ENCODE results near the gene GPR179.

Gene GPR179

DNA sequence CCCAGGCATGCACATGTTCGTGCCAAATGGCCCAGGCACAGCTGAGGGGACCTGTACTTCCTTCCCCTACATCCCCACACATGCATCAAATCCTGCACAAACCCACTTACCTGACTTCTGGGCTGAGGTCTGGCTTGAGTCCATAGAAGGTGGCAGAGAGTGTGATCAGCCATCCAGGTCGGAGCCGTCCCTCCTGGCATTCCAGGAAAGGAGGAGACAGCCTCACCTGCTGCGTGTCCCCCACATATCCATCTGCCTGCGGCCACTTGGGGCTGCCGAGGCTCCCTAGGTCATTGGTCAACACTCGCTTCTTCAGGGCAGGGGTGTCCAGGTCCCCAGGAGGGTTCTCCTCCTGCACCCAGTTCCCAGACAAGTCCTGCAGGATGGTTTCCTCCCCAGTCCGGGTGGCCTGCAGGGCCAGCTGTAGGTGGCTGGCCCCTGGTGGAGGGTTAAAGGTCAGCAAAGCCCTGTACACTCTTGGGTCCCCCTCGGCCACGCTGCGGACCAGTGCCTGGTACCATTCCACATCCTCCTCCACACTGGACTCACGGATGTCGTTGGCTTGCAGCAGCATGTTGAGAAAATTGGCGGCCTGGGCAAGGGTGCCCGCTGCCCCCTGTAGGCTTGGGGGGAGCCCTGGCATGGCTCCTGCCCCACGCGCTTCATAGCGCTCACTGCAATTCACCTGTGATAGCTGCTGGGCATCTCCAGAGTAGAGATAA is 709 bp downstream of the GPR179 start:
- no peak for DNase-seq

GRCh38 chr17:38341035-38341721 is 2.6 kb downstream of the GPR179 start:
- DNase-seq: no peak

- DNase-seq: no peak
Measured at GRCh38 chr17:38339891-38340290, 3.9 kb downstream of the GPR179 start.

DNA sequence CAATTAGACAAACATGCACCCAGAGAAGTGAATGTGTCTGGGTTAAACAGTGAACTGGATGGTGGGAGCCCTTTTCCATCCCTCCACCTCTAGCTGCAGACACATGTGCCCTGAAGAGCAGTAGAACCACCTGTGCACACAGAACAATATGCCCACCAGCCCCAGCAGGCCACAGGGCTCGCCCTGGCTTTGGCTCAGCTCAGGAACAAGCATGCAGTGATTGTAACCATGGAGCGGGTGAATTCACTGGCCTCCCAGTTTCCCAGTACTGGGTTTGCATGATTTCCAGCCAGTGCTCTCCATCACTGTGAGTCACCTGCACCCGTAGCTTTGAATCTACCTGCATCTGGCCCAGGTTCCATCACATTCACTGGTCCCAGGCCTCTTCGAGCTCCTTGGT is 5.2 kb downstream of the GPR179 start:
- no peak for DNase-seq

GRCh38 chr17:38338053-38338452 is 5.7 kb downstream of the GPR179 start:
- no peak for DNase-seq

DNA sequence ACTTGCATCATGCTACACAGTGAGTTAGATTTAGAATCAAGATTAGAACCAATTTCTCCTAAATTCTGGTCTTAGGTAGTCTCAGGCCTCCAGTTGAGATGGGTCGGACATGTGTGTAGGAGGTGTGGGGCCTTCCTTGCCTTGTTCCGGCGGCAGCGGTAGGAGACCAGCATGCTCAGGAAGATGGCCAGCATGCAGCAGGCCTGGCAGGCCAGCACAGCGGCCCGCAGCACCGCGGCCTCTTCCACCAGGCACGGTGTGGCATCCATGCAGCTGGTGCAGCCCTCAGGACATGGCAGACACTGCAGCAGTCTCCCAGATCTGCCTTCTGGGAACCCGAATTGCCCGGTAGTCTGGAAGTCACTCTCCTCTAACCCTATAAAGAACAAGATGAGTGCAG is 6.9 kb downstream of the GPR179 start:
- no peak for DNase-seq

- no peak for DNase-seq
Measured at GRCh38 chr17:38334480-38335364, 9.0 kb downstream of the GPR179 start.

DNA sequence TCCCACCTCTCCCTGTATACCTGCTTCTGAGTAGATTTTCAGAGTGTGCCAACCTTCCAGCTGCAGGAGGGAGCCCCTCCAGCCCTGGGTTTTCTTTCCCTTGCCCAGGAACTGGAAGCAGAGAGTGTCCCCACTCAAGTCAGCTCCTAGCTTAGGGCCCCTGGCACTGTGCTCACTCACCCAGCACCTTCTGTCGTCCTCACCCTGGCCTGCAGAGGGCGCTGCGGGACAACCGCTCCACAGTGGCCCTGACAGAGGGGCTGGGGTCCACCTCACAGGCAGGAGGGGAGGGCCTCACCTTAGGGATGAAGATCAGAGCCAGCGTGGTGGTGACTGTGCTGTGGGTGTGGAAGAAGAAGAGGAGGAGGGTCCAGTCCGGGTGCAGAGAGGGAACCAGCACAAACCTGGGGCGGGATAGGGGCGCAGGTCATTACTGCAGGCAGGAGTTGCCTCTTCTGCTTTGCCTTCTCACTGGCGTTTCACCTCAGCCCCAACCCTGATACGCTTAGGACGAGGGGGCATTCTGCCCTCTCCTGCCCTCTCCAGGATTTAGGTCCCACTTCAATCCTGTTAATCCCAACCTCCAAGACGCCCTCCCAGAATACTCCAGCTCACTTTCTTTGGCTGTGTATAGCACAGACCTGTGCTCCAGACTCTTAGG is 10.0 kb downstream of the GPR179 start:
- DNase-seq: peak in 3 of 5 donors; percentile 18 to 36 (median 23)

- no peak for DNase-seq
Measured at GRCh38 chr17:38332735-38333134, 11.0 kb downstream of the GPR179 start.

DNA sequence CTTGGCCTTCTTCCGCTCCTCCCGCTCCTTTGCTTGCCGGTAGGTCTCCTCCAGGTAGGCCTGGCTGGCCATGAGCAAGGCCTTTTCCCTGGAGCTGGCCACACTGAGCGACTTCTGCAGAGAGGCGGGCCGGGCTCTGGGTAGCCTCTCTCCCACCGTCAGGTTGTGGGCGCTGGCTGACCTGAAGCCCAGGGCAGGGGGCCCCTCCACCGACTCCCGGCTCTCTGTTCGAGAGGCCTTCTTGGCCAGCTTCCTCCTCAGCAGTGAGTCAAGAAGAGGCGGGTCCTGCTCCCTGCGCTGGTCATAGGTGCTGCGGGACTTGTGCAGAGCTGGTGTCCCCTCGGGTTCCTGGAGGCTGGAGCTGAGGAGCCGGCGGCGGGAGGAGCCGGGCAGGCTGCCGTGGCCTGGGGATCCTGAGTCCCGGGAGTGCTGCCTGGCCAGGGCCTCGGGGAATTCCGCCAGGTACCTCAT is 12.8 kb downstream of the GPR179 start:
- no peak for DNase-seq

GRCh38 chr17:38329808-38330730 is 13.7 kb downstream of the GPR179 start:
- DNase-seq: no peak

GRCh38 chr17:38329284-38329683 is 14.5 kb downstream of the GPR179 start:
- no peak for DNase-seq

- DNase-seq: no peak
Measured at GRCh38 chr17:38328620-38329019, 15.1 kb downstream of the GPR179 start.

DNA sequence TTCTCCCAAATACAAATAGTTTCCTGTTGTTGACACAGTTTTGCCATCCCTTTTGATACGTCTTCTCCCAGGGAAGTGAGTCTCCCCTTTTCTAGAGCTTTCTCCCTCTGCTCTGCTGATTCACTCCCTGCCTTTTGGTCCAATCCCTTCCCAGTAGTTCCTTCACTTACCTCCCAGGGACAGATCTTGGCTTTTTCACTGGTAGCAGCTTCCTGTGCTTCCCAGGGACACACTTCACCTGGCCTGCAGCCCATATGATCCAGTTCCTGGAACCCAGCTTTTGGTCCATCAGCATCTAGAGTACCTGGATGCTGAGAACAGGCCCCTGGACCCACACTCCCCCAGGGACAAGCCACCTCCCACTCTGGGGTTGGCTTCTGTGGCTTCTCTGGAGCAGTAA is 15.8 kb downstream of the GPR179 start:
- DNase-seq: no peak

GRCh38 chr17:38326996-38327792 is 16.6 kb downstream of the GPR179 start:
- DNase-seq: no peak

DNA sequence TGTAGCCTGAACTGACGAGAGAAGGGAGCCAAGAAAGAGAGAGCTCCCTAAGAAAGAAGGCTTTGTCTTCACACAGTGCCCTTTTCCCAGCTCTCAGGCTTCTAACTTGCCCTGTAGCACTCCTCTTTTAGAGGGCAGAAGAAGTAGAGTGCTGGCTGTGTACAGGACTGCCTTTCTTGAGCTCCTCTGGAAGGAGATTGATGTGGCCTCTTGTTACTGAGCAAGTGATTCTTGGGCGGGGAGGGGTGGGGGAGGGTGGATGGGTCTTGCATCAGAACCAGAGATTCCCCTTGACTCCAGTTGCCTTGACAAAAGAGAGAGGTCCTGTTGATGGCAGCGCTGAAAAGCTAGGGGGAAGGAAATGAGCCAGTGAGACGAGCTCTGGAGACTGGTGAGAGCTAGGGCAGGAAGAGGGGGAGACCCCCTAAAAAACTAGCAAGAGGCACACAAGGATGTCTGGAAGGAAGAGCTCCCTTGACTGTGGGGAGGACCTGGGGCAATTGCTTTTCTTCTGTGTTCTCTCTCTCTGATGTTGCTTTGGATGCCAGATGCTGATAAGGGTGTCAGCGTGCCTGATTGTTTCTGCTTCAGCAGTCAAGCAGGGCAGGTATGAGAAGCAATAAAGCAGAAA is 18.4 kb downstream of the GPR179 start:
- DNase-seq: no peak

GRCh38 chr17:38324772-38325171 is 19.0 kb downstream of the GPR179 start:
- DNase-seq: no peak

DNA sequence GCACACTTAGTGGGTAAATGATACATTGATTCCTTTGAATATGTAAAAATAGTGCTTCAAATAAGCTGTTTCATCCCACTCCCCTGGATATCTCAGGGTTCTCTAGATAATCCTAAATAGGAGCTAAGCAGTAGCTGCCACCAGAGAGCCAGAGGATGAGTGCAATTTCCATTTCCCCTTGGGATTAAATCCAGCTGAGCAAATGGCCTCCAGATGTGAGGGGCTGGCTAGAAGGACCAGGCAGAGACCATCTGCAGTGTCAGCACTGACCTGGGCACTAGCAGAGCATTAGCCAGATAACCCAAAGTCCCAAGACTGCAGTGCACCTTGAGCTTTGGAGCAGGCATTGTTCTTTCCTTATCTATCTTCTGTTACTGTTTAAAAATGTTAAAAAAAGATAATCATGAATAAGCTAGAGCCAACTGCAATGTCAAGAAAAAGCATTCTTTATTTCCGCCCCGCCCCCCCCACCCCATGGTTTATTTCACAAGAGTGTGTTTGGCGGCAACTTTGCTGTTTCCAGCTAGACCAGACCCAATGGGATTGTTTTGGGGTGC is 19.5 kb downstream of the GPR179 start:
- no peak for DNase-seq

DNA sequence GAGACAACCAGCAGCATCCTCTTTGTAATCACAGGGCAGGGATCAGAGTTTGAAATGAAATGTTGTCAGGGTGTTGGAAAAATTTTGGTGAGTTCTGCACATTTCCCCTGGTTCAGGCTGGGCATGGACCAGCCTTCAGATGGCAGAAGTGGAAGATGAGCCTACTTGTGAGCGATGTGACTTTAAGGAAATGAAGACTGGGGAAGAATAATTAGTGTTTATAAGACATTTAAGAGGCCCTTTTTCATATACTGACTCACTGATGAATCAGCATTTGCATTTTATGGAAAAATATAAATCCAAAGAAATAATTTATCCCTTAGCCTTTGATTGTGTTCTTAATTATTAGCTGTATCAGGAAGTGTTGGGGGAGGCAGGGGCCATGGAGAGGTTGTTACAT is 20.9 kb downstream of the GPR179 start:
- no peak for DNase-seq

All from T-helper 1 cell (primary cell).